Activated CD8-positive, alpha-beta memory T cell treated with anti-CD3 and anti-CD28 coated beads, Interleukin-2, amount 50 U/mL, for 4 hours (primary cell): ENCODE results near the gene EXD3.

ENCODE experiments used
- DNase-seq: peaks from one replicate; pipeline ENCODE4 v3.0.0-alpha.2; 2020

The EXD3 gene

GRCh38 chr9:137301081-137301947 is 121.6 kb downstream of the EXD3 start:
- DNase-seq, result no peak

- no peak for DNase-seq
Measured at GRCh38 chr9:137300567-137301080, 122.3 kb downstream of the EXD3 start.

DNA sequence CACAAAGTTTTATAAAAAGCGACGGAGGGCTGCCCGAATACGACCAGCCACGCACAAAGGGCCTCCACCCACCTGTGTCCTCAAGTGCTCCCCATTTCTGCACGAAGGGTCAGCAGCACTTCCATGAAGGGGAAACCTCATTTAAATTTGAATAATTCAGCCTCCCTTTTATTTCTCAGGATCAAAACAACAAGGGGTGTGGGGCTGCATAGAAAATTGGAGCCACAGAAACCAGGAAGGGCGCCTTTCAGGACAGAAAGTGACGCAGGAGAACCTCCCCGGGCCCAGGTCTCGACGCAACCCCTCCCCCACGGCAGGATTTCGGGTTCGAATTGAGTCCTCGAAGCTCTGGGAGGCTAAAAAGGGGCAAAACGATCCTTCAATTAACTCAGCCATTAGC is 123.0 kb downstream of the EXD3 start:
- DNase-seq, result no peak

GRCh38 chr9:137299203-137299565 is 123.8 kb downstream of the EXD3 start:
- no peak for DNase-seq

DNA sequence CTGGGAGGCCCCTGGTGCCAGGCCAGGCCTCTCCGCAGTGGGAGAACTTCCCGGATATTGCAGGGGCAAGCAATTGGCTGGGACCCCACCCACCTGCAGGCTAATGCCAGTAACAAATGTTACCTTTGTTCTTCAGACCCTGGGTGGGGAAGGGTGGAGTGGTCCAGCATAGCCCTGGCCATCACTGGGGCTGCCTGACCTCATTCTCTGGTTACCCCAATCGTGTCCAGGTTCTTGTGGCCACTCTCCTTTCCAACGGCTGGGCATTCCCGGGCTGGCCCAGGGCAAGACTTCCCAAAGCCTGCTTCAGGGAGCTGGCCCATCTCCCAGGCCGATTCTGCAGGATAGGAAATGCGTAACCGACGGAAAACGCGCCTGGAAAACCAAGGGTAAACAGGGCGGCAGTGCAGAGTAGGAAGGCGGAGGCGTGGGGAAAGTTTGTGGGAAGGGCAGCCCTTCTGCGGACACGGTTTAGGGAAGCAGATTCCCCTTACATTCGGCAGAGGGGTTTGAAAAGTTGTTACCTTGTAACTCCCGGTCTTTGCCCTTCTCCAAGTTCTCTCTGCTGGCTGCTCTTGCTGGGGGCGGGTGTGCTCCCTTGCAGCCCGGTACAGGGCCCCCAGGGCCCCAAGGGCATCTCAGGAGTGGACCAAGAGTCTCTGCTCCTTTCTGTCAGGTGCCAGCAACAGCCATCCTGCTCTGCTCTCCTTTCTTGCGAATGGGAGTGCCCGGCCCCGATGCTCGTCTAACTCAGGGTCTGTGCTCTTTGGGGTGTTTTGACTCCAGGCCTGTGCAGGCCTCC is 124.4 kb downstream of the EXD3 start:
- DNase-seq, result no peak

DNA sequence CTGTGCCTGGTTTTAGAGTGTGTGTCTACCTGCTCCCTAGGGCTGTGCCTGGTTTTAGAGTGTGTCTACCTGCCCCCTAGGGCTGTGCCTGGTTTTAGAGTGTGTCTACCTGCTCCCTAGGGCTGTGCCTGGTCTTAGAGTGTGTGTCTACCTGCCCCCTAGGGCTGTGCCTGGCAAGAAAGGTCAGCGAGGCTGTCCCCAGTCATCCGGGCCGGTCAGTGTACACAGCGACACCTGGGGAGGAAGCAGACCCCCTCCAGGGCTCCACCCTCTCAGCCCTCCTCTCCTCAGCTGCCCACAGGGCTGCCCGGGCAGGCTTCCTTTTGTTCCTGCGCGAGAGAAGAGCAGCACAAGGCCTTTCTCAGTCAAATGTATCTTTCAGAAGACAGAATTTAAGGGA is 125.0 kb downstream of the EXD3 start:
- no peak for DNase-seq

DNA sequence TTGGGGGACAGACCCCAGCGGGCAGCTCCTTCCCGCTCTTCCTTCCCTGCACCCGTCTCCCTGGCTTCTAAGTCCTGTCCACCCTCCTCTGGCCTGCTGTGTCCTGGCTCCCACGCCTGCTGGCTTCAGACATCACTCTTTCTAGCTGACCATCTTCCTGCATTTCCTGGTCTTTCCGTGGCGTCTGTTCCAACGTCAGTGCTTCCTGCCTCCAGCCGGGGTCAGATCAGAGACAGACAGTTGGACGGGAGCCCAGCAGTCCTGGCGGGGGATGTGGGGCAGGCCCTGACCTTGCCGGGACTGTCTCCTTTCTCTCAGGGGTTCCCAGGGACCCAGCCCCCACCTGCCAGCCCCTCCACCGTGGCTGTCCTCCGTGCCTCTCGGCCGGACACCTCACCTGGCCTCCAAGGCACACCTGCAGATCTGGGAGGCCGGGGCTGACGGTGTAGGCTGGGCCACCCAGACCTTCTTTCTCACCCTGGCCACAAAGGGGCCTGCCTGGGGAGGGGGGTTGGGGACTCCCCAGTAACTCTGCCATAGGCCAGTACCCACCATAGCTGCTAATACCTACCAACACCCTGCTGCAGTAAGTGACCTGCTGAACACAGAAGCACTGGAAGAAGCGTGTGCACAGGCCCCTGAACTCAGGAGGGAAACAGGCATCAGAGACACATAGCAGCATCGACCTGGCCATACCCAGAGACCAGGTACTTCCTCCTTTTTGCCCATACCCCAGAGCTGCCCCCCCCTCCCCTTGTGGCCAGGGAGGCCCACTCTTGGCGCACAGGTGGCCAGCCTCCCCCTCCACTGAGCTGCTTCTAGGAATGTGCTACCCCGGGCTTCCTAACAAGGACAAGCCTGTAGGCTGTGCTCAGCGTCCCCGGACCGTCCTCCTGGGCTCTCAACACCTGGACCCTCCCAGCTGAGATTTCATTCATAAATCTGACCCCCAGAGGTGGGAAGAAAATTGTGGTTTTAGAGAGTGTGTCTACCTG is 126.0 kb downstream of the EXD3 start:
- DNase-seq, result no peak

DNA sequence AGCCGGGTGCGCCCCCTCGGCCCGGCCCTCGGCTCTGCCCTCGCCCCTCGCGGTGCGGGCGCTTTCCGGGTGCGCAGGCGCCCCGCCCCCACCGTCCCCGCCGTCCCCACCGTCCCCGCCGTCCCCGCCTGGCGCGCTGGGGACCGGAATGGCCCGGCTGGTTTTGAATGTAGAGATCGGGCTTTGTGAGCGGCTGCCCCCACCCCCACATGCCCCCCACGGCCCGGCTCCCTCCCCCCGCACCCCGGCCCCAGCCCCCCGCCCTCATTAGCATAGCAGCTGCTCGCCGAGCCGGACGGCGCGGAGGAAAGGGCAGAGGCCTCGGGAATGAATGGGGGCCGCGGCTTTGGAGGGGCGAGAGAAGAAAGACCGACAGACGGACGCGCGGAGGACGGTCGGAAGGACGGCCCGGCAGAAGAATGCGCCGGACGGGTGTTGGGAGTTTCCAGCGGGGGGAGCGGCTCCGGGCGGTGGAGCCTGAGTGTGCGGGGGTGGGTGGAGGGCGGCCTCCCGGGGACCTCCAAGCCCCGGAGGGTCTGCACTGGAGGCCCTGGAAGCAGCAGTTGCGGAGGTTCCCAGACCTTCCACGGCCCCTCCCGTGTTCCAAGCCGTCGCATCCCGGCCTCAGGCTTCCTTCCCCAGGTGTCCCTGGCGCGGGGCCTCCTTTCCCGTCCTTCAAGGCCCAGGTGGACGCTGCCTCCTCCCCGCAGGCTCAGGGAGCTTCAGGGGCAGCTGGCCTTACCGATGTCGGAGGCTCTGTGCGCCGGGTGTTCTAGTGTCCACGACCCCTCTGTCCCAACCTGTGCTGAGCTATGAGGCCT is 126.9 kb downstream of the EXD3 start:
- no peak for DNase-seq

- peak; percentile 52 for DNase-seq
Measured at GRCh38 chr9:137295238-137295811, 127.6 kb downstream of the EXD3 start.

- DNase-seq, result no peak
Measured at GRCh38 chr9:137294681-137295237, 128.2 kb downstream of the EXD3 start.

DNA sequence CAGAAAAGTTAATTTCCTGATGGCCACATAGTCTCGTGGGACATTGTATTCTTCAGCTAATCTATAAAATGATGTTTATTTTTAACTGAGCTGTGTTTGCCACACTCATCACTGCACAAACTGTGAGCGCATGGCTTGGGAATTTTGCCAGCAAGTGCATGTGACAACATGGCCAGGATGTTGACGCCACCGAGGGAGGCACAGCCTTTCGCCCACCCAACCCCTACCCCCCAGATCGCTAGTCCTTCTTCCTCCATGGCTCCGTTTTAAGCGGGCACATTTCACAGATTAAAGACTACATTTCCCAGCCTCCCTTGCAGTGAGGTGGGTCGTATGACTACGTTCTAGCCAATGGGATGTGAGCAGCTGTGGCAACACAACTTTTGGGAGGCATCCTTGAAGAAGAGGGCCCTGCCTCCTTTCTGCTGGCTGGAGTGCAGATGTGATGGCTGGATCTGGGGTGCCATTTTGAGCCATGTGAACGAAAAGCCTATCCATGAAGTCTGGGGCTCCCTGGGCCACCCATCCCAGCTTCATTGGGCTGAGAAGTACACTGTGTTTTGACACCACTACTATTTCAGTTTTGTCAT is 128.8 kb downstream of the EXD3 start:
- no peak for DNase-seq

GRCh38 chr9:137293482-137294090 is 129.4 kb downstream of the EXD3 start:
- no peak for DNase-seq

DNA sequence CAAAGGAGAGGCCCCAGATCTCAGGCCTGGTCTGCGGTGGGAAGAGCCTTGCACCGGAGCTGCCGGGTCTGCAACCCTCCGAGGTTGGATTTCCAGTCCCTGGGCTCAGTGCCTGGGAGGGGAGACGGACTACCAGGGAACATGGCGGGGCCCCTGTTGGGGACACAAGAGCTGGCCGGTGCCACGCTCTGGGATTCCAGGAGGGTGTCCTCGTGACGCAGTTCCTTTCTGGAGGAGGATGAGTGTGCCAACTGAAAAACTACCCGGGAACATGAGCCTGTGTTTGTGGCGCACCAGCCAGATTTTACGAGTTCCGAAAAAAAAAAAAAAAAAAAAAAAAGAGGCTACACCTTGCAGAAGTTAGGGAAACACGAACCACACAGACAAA is 129.9 kb downstream of the EXD3 start:
- no peak for DNase-seq

GRCh38 chr9:137286975-137287383 is 136.0 kb downstream of the EXD3 start:
- peak; percentile 29 for DNase-seq

GRCh38 chr9:137281345-137282116 is 141.4 kb downstream of the EXD3 start:
- DNase-seq, result no peak

DNA sequence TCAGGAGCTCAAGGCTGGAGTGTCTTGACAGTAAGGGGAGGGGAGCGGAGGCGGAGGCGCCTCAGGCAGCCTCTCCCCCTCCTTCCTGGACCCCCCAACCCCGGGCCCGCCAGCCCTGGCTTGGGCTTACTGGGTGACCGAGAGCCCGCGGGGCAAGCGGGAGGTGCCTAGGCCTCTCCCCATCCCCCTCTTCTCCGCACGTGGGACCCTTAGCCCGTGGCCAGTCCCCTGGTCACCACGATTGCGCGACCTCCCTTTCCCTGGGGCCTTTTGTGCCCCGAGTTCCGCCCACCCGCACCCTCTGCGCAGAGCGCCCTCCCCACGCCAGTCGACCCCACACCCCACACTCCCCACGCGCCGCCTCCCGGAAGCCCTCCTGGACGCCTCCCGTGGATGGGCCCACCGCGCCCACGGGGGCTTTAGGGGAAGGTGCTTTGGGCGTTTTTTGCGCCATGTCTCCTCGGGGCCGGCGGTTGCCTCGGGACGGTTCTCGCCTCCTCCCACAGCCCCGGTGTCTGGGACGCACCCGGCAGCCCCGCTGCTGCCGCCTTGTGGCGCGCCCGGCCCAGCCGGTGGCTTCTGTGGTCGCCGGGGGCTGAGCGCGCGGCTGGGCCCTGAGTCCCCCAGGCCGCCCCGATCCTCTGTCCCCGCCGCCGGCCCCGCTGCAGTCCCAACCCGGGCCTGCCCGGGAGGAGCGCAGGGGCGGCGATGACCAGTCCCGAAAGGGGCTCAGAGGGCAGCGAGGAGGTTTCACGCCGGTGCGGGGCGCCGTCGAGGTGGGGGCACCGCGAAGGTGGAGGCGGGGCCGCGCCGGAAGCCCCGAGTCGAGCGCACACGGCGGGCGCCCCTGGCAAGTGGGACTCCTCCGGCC is 142.3 kb downstream of the EXD3 start:
- DNase-seq, result no peak

DNA sequence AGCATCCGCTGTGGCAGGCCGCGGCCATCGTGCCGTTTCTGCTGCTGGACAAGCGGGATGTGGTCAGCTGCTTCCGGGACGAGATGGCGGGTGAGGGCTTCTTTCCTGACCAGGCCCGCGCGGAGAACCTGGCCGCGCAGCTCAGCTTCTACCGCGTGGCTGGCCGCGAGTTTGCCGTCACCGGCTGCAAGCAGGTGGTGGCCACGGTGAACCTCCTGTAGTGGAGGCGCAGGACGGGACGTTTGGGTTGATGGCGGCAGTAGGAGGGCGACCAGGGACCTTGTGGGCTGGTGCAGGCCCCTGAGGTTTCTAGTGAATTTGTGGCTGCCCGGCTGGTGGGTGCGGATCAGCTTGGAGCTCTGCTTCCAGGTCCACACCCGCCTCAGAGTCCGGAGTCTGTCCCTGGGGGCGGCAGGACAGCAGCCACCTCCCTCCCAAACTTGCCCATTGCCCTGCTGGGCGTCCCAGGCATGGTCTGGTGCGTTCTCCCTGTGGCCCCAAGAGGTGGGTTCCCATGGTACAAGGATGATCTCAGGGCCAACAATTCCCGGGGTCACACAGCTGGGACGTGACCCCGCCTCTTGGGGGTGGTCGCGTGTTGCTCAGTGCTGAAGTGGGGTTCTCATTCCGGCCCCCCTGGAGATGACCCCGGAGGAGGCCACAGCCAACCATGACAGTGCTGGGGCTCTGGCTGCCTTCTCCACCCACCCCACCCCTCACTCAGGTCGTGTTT is 143.1 kb downstream of the EXD3 start:
- no peak for DNase-seq
